Neutrophil (primary cell): Measurements from ENCODE around the gene RGS1.

Source experiments
- H3K27ac ChIP-seq: fragments of 200-600 bp; sonication (generic); 2 replicates; pipeline ENCODE4 v1.5.1; 2016; ENCODE audit warnings: mild to moderate bottlenecking, moderate library complexity
- H3K27me3 ChIP-seq: fragments of 200-600 bp; sonication (generic); 2 replicates; pipeline ENCODE4 v1.6.0; 2016; ENCODE audit warnings: mild to moderate bottlenecking
- H3K36me3 ChIP-seq: fragments of 200-600 bp; sonication (generic); 2 replicates; pipeline ENCODE4 v1.5.1; 2017
- H3K4me1 ChIP-seq, 2 experiments: fragments of 200-600 bp in 1 of 2; sonication (generic) in 1 of 2; 1 replicate in 1 of 2; 2 replicates in 1 of 2; pipeline versions ENCODE4 v1.5.1 to v1.6.1; 2013 to 2016; ENCODE audit warnings: low read depth in 1 of 2, low read length in 1 of 2, mild to moderate bottlenecking in 1 of 2, moderate library complexity in 1 of 2; ENCODE audit not compliant: control insufficient read depth in 1 of 2, insufficient read depth in 1 of 2
- H3K4me3 ChIP-seq, 2 experiments: fragments of 200-600 bp in 1 of 2; sonication (generic) in 1 of 2; 1 replicate in 1 of 2; 2 replicates in 1 of 2; pipeline ENCODE4 v1.5.1; 2013 to 2016; ENCODE audit warnings: low read depth in 1 of 2, low read length in 1 of 2, mild to moderate bottlenecking in 1 of 2, moderate library complexity in 1 of 2
- H3K9me3 ChIP-seq: fragments of 200-600 bp; sonication (generic); 2 replicates; pipeline ENCODE4 v1.5.1; 2016
- TF ChIP-seq, protein P1 (sequence below): fragments of 200-600 bp; sonication (generic); IDR thresholded peaks from 2 replicates; pipeline ENCODE4 v1.5.1; 2016; ENCODE audit warnings: antibody characterized with exemption

Gene RGS1

DNA sequence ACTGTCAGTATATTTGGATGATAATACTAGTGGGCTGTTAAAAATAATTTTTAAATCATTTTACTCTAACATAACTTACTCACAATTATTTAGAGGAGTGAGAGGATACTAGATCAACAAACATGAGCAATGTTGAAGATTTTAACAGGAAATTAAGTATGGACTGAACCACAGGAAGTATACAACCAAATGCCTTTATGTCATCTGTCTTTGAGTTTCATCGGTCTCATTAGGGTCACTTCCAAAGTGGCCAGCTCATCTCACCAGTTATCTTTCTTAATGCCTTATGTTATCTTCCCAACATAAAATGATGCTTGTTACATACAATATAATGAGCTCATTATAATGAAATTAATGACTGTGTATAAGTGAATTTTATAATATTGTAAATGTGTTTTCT is 1.5 kb upstream of the RGS1 start:
- H3K27ac ChIP-seq, result no peak overlapping the region
- H3K4me1 ChIP-seq, result peaks cover 0 to 16% of the 10 kb centered on the region in 2 experiments
- H3K27me3 ChIP-seq, result no peaks in the 10 kb centered on the region
- TF ChIP-seq, protein P1, sequence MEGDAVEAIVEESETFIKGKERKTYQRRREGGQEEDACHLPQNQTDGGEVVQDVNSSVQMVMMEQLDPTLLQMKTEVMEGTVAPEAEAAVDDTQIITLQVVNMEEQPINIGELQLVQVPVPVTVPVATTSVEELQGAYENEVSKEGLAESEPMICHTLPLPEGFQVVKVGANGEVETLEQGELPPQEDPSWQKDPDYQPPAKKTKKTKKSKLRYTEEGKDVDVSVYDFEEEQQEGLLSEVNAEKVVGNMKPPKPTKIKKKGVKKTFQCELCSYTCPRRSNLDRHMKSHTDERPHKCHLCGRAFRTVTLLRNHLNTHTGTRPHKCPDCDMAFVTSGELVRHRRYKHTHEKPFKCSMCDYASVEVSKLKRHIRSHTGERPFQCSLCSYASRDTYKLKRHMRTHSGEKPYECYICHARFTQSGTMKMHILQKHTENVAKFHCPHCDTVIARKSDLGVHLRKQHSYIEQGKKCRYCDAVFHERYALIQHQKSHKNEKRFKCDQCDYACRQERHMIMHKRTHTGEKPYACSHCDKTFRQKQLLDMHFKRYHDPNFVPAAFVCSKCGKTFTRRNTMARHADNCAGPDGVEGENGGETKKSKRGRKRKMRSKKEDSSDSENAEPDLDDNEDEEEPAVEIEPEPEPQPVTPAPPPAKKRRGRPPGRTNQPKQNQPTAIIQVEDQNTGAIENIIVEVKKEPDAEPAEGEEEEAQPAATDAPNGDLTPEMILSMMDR, result no peak
- no peaks in the 10 kb centered on the region for H3K36me3 ChIP-seq
- no peaks in the 10 kb centered on the region for H3K9me3 ChIP-seq
- H3K4me3 ChIP-seq, result no peak overlapping the region

DNA sequence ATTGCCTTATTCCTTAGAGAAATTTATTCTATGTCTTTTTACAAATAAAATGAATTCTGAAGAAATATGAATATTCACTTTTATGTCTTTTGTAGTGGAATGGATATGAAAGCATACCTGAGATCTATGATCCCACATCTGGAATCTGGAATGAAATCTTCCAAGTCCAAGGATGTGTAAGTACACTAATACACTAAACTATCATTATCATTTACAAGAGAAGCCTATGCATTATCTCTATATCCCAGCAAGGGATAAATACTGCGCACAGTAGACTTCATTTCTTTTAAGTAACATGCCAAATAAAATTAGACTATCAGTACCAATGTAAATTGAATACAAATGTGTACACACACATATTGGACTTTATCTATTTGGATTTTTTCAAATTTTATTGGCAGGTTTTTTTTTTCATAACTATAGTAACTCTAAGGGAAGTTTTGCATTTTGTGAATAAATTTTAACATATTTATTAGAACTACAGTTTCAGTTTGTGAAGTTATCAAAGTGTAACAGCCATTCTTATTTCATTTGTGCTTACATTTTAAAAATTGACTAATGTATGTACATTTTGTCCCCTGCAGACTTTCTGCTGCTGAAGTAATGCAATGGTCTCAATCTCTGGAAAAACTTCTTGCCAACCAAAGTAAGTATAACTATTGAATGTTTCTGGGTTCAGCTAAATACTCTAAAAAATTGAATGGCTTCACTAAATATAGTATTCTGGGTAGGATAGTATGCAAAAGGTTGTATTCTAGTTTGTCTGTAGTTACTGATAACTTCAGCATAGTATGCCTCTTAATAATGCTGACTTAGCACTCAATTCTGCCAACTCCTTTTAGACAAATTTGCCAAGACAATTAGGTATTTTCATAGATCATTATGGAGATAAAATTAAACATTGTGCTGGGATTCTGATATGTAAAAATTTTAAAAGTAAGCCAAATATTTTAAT is 894 bp downstream of the RGS1 start:
- Histone ChIP-seq H3K4me3 (peak overlapping the region in 1 of 2 experiments; percentile 6), H3K27ac (peak overlapping the region; percentile 82), H3K27me3 (no peaks in the 10 kb centered on the region), H3K9me3 (no peaks in the 10 kb centered on the region), H3K36me3 (no peaks in the 10 kb centered on the region), H3K4me1 (peaks cover 0 to 16% of the 10 kb centered on the region in 2 experiments)
- TF ChIP-seq, protein P1, result no peak

DNA sequence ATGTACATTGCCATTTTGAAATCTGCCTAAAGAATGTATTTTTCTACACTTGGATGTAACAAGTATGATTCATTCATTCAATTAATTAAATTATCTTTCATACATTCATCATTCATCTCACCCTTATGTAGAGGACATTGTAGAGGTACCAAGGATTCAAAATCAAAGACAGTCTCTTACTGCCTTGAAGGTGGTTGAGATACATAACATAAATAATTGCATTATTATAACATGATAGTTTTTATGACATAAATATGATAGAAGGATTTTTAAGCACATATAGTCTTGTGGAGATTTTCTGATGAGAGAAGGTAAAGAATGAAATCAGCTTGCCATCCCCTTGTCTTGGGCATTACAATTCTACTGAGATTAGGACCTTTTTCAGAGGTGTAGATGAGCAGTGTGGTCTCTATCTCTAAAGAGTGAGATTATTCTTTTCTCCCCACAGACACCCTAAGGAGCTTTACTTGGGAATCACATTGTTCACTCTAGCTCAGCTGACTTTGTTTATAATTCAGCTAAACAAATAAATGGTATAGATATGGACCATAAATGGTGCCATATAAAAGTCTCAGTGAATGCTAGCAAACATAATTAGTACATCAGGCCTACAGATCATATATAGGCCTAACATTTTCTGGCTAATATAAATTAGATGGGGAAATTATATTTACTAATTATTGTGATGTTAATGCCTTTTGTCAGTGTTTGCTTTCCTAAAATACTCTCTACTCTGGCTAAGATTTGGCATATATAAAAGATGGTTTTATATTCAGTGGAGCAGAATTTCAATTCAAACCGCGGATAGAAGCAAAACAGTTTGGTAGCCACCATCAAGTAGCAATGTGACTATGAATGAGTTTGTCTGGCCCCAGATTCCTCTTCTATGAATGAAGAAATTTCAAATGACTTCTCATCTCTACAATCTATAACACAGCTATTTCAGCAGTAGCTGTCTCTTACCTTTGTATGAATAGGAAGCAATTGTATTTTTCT is 1.9 kb downstream of the RGS1 start:
- no peaks in the 10 kb centered on the region for H3K9me3 ChIP-seq
- TF ChIP-seq, protein P1, result no peak
- H3K27ac ChIP-seq, result no peak overlapping the region
- peaks cover 0 to 16% of the 10 kb centered on the region in 2 experiments for H3K4me1 ChIP-seq
- H3K36me3 ChIP-seq, result no peaks in the 10 kb centered on the region
- no peak overlapping the region for H3K4me3 ChIP-seq
- no peaks in the 10 kb centered on the region for H3K27me3 ChIP-seq

DNA sequence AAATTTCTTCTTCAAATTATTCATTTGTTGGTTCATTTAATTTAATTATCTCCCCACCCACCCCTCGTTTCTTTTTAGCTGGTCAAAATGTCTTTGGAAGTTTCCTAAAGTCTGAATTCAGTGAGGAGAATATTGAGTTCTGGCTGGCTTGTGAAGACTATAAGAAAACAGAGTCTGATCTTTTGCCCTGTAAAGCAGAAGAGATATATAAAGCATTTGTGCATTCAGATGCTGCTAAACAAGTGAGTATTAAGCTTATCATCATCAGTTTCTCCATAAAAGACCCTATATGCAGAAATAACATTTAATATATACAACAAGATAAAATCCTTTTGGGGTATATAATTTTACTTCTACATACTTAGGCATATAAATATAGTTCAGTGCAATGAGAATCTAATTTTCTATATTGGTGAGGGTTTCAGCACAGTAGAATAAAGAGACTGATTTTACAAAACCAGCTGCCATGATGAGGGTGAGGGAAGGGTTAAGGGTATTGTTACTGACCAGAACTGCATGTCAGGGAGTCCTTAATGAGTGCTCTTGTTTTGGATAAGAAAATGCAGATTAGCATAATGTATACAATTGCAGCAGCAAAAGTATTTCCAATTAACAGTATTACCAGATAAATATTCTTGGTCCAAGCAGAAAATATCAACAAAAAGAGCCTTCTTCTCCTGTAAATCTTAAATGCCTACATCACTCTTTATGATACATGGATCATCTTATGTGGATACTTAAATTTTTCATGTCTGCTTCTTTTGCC is 2.8 kb downstream of the RGS1 start:
- Histone ChIP-seq H3K4me1 (peaks cover 0 to 16% of the 10 kb centered on the region in 2 experiments), H3K27ac (no peak overlapping the region), H3K36me3 (no peaks in the 10 kb centered on the region), H3K4me3 (no peak overlapping the region), H3K9me3 (no peaks in the 10 kb centered on the region), H3K27me3 (no peaks in the 10 kb centered on the region)
- TF ChIP-seq, protein P1, result no peak
